Natural killer cell (primary cell): ENCODE data around the gene HSPA12A. TPM values are rescaled to one million over a fixed set of nuclear protein-coding genes. Genes with fewer than 3 reads are reported as not detected.

ENCODE experiments used
- ATAC-seq, 3 donors: fragments of 150-1000 bp in 2 of 3; fragments of 200-7000 bp in 1 of 3; cut with Tn5 transposase; 1 replicate in 1 of 3; 2 replicates in 2 of 3; pipeline ENCODE4 v1.10.0; 2021; ENCODE audit warnings: mild to moderate bottlenecking in 2 of 3, moderate library complexity in 2 of 3
- DNase-seq, 2 donors: peaks; one replicate each; pipeline versions ENCODE4 v3.0.0 to v3.0.0-alpha.2; 2013 to 2021; ENCODE audit warnings: mixed read lengths in 1 of 2
- H3K27ac ChIP-seq: one replicate; pipeline ENCODE4 v1.5.1; 2013; ENCODE audit warnings: mild to moderate bottlenecking, low read length
- H3K27me3 ChIP-seq: one replicate; pipeline ENCODE4 v1.6.1; 2013; ENCODE audit warnings: low read length; ENCODE audit not compliant: control insufficient read depth, insufficient read depth
- H3K36me3 ChIP-seq: one replicate; pipeline ENCODE4 v1.6.1; 2013; ENCODE audit warnings: low read length; ENCODE audit not compliant: control insufficient read depth, insufficient read depth
- H3K4me1 ChIP-seq: one replicate; pipeline ENCODE4 v1.6.1; 2013; ENCODE audit warnings: low read length; ENCODE audit not compliant: control insufficient read depth, insufficient read depth
- H3K4me3 ChIP-seq: one replicate; pipeline ENCODE4 v1.5.1; 2013; ENCODE audit warnings: low read length
- H3K9me3 ChIP-seq: one replicate; pipeline ENCODE4 v1.6.1; 2013; ENCODE audit warnings: low read length; ENCODE audit not compliant: control insufficient read depth, insufficient read depth
- H3K27ac Mint-ChIP-seq, 2 donors: one replicate each; pipeline ENCODE4 v1.8.0; 2022; ENCODE audit warnings: mild to moderate bottlenecking in 2 of 2, mixed read lengths in 2 of 2, moderate library complexity in 1 of 2
- H3K27me3 Mint-ChIP-seq, 2 donors: one replicate each; pipeline ENCODE4 v1.8.0; 2022; ENCODE audit warnings: low read depth in 2 of 2, mixed read lengths in 2 of 2
- H3K36me3 Mint-ChIP-seq: one replicate; pipeline ENCODE4 v1.8.0; 2022; ENCODE audit warnings: mixed read lengths
- H3K4me1 Mint-ChIP-seq, 2 donors: one replicate each; pipeline ENCODE4 v1.8.0; 2022; ENCODE audit warnings: mixed read lengths in 2 of 2
- H3K4me3 Mint-ChIP-seq: one replicate; pipeline ENCODE4 v1.8.0; 2022; ENCODE audit warnings: mild to moderate bottlenecking, moderate library complexity, mixed read lengths
- H3K9me3 Mint-ChIP-seq, 2 donors: one replicate each; pipeline ENCODE4 v1.8.0; 2022; ENCODE audit warnings: mixed read lengths in 2 of 2
- CTCF ChIP-seq: fragments of 200-600 bp; IDR thresholded peaks from one replicate; pipeline ENCODE4 v1.8.0; 2022; ENCODE audit warnings: antibody characterized with exemption
- WGBS: methylation state at CpG from one replicate; pipeline ENCODE4 v1.1.7; 2013; ENCODE audit warnings: missing lambda C conversion rate; ENCODE audit not compliant: insufficient coverage; 5-methylcytosine and 5-hydroxymethylcytosine counted together
- intact Hi-C: fragments of 100-400 bp; cut with micrococcal nuclease; formaldehyde crosslinking; loops from one replicate; pipeline ENCODE4 v1.14.2; 2022
- total RNA-seq, 4 donors: library from RNA; stranded (reverse); fragments of 120-200 nt in 1 of 4; gene quantifications; one replicate each; pipeline versions ENCODE4 v1.2.3 to v1.2.4, GENCODE V29; 2013 to 2022

Gene HSPA12A
- total RNA-seq, 3 donors from 2014 or later (not counting 1 experiment from before 2014, with no cell fraction given), result 0.43 TPM; not detected in 2

DNA sequence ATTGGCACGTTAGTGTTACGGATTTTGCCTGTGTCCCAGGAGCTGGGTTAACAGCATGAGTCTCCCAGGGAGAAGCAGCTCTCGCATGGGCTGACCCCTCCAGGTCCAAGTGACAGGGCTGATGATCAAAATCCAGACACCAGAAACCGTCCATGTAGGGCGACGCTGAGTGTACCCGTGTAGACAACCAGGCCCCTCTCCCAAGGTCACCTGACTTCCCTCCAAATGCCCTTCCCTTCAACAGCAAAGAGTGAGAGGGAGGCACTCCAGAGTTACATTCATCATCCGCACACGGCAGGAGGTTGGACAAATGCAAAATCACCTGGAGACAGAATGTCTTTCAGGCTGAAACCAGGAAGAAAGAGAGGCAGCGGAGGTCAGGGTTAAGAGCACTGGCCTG, 14.9 kb upstream of the HSPA12A start:
- WGBS, result 87% methylated on average over 10 of the region's 10 CpGs
- intact Hi-C loops, result no loop called here
- no peak overlapping the region for H3K4me3 Mint-ChIP-seq
- H3K36me3 Mint-ChIP-seq, result no peaks in the 10 kb centered on the region
- Histone ChIP-seq H3K4me3 (no peak overlapping the region), H3K4me1 (no peaks in the 10 kb centered on the region), H3K36me3 (no peaks in the 10 kb centered on the region), H3K27ac (no peak overlapping the region), H3K9me3 (no peaks in the 10 kb centered on the region), H3K27me3 (no peaks in the 10 kb centered on the region)
- TF ChIP-seq CTCF, result no peak
- H3K4me1 Mint-ChIP-seq, result no peaks in the 10 kb centered on the region
- H3K27ac Mint-ChIP-seq, result no peak overlapping the region
- no peak for DNase-seq
- no peak for ATAC-seq
- no peaks in the 10 kb centered on the region for H3K9me3 Mint-ChIP-seq
- peaks cover 2 to 8% of the 10 kb centered on the region in 2 donors for H3K27me3 Mint-ChIP-seq

- intact Hi-C loops, result no loop called here
- Mint-ChIP-seq H3K27ac (no peak overlapping the region), H3K27me3 (peaks cover 3 to 6% of the 10 kb centered on the region in 2 donors), H3K36me3 (no peaks in the 10 kb centered on the region), H3K4me3 (no peak overlapping the region), H3K9me3 (no peaks in the 10 kb centered on the region), H3K4me1 (no peaks in the 10 kb centered on the region)
- Histone ChIP-seq H3K4me1 (no peaks in the 10 kb centered on the region), H3K27me3 (no peaks in the 10 kb centered on the region), H3K4me3 (no peak overlapping the region), H3K9me3 (no peaks in the 10 kb centered on the region), H3K27ac (no peak overlapping the region), H3K36me3 (no peaks in the 10 kb centered on the region)
- no peak for ATAC-seq
- no peak for TF ChIP-seq CTCF
- no peak for DNase-seq
- 84% methylated on average over 7 of the region's 8 CpGs for WGBS
These were observed 13.9 kb upstream of the HSPA12A start for GRCh38 chr10:116756277-116756676.

GRCh38 chr10:116753759-116754158, 11.4 kb upstream of the HSPA12A start:
- H3K9me3 Mint-ChIP-seq, result peaks cover 0 to 3% of the 10 kb centered on the region in 2 donors
- no peaks in the 10 kb centered on the region for H3K4me1 ChIP-seq
- no peaks in the 10 kb centered on the region for H3K36me3 Mint-ChIP-seq
- no peak for DNase-seq
- no peak overlapping the region for H3K27ac Mint-ChIP-seq
- no peaks in the 10 kb centered on the region for H3K4me1 Mint-ChIP-seq
- TF ChIP-seq CTCF, result no peak
- H3K27me3 ChIP-seq, result no peaks in the 10 kb centered on the region
- no peak for ATAC-seq
- WGBS, result 79% methylated on average over 6 of the region's 8 CpGs
- H3K9me3 ChIP-seq, result no peaks in the 10 kb centered on the region
- no peak overlapping the region for H3K4me3 ChIP-seq
- no peak overlapping the region for H3K4me3 Mint-ChIP-seq
- no peaks in the 10 kb centered on the region for H3K36me3 ChIP-seq
- H3K27ac ChIP-seq, result no peak overlapping the region
- intact Hi-C loops, result no loop called here
- H3K27me3 Mint-ChIP-seq, result peaks cover 6 to 9% of the 10 kb centered on the region in 2 donors

DNA sequence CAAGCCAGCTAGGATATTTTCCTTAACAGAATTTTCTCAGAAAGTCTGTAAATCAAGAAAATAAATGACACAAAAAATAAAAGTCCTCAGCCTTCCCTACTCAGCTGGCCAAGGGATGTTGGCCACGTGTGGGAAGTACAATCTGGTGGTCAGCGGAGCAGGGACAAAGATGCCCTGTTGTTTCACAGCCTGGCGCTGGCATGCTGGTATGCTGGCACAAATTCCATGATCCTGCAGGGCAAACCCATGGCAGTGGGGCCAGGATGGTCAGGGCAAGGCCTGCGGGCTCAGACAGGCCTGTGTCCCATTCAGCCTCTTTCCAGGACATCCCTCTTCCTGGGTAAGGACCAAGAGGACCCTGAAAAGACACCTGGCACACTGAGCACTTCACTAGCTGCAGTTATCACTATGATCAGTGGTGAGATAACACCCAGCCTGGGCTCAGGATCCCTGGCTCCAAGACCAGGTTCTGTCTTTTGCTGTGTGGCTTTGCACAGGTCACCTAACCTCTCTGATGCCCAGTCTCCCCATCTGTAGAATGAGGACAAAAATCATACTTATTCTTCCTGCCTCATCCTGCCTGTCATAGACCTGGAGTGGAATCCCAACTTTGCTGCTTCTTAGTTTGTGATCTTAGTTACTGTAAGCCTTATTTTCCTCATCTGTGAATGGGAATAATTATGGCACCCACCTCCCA, 10.8 kb upstream of the HSPA12A start:
- no peak for TF ChIP-seq CTCF
- intact Hi-C loops, result no loop called here
- Histone ChIP-seq H3K4me1 (no peaks in the 10 kb centered on the region), H3K9me3 (no peaks in the 10 kb centered on the region), H3K4me3 (no peak overlapping the region), H3K27ac (no peak overlapping the region), H3K36me3 (no peaks in the 10 kb centered on the region), H3K27me3 (no peaks in the 10 kb centered on the region)
- H3K36me3 Mint-ChIP-seq, result no peaks in the 10 kb centered on the region
- no peak overlapping the region for H3K4me3 Mint-ChIP-seq
- no peaks in the 10 kb centered on the region for H3K4me1 Mint-ChIP-seq
- no peak overlapping the region for H3K27ac Mint-ChIP-seq
- H3K9me3 Mint-ChIP-seq, result peaks cover 0 to 3% of the 10 kb centered on the region in 2 donors
- whole genome bisulfite sequencing, result 77% methylated on average over 4 of the region's 4 CpGs
- H3K27me3 Mint-ChIP-seq, result peaks cover 6 to 12% of the 10 kb centered on the region in 2 donors
- DNase-seq (no peak), ATAC-seq (no peak)
